Measurements from ENCODE around the gene RAMP1.

Gene RAMP1

DNA sequence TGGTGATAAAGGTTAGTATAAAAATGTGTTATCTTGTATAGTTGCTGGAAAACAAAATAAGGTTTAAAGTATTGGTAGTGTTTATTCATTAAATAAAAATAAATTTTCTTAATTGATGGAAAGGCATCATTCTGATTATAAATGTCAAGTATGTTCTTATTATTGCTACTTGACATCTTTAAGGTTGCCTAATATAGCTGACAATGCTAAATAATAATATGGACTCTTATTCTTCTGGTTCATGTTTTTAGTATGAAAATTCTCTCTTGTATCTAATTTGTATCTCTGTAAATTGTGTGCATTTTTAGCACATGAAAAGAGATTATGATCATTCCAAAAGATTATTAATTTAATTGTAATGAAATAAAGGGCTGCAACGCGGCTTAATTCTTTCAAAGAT, 35.9 kb upstream of the RAMP1 start:
- TF ChIP-seq, protein P1, sequence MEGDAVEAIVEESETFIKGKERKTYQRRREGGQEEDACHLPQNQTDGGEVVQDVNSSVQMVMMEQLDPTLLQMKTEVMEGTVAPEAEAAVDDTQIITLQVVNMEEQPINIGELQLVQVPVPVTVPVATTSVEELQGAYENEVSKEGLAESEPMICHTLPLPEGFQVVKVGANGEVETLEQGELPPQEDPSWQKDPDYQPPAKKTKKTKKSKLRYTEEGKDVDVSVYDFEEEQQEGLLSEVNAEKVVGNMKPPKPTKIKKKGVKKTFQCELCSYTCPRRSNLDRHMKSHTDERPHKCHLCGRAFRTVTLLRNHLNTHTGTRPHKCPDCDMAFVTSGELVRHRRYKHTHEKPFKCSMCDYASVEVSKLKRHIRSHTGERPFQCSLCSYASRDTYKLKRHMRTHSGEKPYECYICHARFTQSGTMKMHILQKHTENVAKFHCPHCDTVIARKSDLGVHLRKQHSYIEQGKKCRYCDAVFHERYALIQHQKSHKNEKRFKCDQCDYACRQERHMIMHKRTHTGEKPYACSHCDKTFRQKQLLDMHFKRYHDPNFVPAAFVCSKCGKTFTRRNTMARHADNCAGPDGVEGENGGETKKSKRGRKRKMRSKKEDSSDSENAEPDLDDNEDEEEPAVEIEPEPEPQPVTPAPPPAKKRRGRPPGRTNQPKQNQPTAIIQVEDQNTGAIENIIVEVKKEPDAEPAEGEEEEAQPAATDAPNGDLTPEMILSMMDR (conservative IDR thresholded peaks at IDR 0.05; ENCODE audit: low read depth): no peak
- no peak overlapping the region for H3K27ac ChIP-seq
- CTCF ChIA-PET: no interaction called here
- POLR2A ChIA-PET (ENCODE audit: low non-redundant PET): no interaction called here
- no peak for DNase-seq (ENCODE audit: low spot score)

DNA sequence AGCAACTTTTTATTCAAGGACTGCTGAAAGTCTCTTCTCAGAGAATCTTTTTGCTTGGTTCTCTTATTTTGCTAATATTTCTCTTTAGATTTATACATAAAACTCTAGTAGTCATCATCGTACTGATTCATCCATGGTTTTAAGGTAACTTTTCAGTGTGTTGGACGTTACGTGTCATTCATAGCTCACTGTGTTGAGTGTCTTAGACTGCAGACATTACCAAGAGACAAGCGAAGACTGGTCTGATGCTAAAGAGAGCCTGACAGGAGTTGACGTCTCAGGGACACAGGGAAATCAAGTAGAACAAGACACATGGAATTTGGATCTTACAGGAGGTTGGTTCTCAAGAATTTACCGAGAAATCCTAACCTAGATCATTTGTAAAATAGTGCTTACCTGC, 35.3 kb upstream of the RAMP1 start:
- DNase-seq (ENCODE audit: low spot score): no peak
- ChIA-PET POLR2A (ENCODE audit: low non-redundant PET) (no interaction called here), CTCF (no interaction called here)
- no peak overlapping the region for H3K27ac ChIP-seq
- TF ChIP-seq, protein P1 (conservative IDR thresholded peaks at IDR 0.05; ENCODE audit: low read depth): no peak

DNA sequence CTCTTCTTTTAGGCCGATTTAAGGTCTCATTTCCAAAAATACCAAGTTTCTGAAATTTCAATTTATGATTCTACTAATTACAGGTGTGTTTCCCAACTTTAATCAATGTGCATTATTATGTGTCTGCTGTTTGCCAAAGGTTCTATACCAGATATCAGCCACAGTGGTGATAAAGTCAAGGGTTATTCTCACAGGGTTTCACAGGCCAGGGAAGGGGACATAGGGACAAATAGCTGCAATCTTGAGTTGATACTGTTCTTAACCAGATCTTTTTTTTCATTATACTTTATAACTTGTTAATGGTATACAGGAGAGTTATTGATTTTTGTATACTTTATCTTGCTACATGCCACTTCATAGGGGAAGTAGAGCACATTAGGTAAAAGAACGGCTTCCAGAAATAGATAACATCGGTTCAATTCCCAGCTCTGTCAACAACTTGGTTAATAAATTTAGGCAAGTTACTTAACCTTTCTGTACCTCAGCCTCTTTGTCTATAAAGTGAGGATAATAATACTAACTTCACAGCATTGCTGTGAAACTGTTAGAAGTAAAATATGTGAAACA, 31.9 kb upstream of the RAMP1 start:
- POLR2A ChIA-PET (ENCODE audit: low non-redundant PET): no interaction called here
- CTCF ChIA-PET: no interaction called here
- no peak overlapping the region for H3K27ac ChIP-seq
- no peak for DNase-seq (ENCODE audit: low spot score)
- TF ChIP-seq, protein P1 (conservative IDR thresholded peaks at IDR 0.05; ENCODE audit: low read depth): no peak

DNA sequence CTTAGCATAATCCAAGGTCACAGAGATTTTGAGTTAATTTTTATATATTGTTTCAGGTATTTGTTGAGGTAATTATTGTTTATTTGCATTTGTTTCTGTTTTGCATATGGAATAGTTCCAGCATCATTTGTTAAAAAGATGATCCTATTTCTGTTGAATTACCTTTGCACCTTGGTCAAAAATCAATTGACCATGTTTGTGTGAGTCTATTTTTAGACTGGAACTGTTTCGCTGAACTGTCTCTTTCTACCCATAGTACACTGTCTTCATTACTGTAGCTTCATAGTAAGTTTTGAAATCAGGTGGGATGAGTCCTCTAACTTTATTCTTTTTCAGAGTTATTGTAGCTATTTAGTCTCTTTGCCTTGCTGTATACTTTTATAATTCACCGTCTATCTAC, 28.9 kb upstream of the RAMP1 start:
- ChIA-PET CTCF (interaction anchor here (0.6 kb wide), 1 partner anchor 837 kb away, joined by 3 read pairs; no protein-coding TSS in a partner anchor), POLR2A (ENCODE audit: low non-redundant PET) (no interaction called here)
- no peak overlapping the region for H3K27ac ChIP-seq
- DNase-seq (ENCODE audit: low spot score): no peak
- TF ChIP-seq, protein P1 (conservative IDR thresholded peaks at IDR 0.05; ENCODE audit: low read depth): no peak

DNA sequence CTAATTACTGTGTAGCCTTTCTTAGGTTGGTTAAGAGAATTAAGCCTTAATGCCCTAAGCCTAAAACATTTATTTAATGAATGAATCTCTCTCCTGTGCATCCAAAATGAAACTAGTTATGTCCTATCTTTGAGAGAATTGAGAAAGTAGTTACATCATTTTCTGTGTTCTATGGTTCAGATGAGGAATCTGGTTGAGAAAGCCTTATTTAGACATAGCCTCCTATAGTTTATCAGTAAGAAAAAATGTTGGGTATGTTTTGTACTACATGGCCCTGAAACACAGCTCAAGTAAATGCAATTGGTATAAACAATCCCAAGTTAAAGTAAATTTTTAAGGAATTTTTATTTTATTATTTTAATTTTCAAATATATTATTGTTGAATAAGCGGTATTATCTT, 25.9 kb upstream of the RAMP1 start:
- DNase-seq (ENCODE audit: low spot score): no peak
- TF ChIP-seq, protein P1 (conservative IDR thresholded peaks at IDR 0.05; ENCODE audit: low read depth): no peak
- H3K27ac ChIP-seq: no peak overlapping the region
- POLR2A ChIA-PET (ENCODE audit: low non-redundant PET): no interaction called here
- CTCF ChIA-PET: interaction anchor here (0.6 kb wide), 1 partner anchor 115 kb away, joined by 3 read pairs; no protein-coding TSS in a partner anchor

DNA sequence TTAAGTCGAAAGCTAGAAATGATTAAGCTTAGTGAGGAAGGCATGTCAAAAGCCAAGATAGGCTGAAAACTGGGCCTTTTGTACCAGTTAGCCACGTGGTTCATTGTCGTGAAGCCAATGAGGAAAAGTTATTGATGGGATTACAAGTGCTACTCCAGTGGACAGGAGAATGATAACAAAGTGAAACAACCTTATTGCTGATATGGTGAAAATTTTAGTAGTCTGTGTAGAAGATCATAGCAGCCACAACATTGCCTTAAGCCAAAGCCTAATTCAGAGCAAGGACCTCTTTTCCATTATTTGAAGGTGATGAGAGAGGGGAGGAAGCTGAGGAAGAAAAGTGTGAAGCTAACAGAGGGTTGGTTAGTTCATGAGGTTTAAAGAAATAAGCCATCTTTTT, 24.1 kb upstream of the RAMP1 start:
- CTCF ChIA-PET: no interaction called here

More for the DNA sequence above, 24.1 kb upstream of the RAMP1 start:
- DNase-seq (ENCODE audit: low spot score): no peak
- POLR2A ChIA-PET (ENCODE audit: low non-redundant PET): no interaction called here
- no peak overlapping the region for H3K27ac ChIP-seq
- TF ChIP-seq, protein P1 (conservative IDR thresholded peaks at IDR 0.05; ENCODE audit: low read depth): no peak

Measured in RWPE1 (cell line).